ENCODE data around the gene KRTAP12-2. TPM values are rescaled to one million over a fixed set of nuclear protein-coding genes. Genes with fewer than 3 reads are reported as not detected.
"Not testable (repeated sequence)": the region's sequence is repeated elsewhere in the genome, so short reads cannot be mapped to it uniquely, and the experiment has no call there.

The KRTAP12-2 gene
- total RNA-seq, 2 donors from 2014 or later: not detected

DNA sequence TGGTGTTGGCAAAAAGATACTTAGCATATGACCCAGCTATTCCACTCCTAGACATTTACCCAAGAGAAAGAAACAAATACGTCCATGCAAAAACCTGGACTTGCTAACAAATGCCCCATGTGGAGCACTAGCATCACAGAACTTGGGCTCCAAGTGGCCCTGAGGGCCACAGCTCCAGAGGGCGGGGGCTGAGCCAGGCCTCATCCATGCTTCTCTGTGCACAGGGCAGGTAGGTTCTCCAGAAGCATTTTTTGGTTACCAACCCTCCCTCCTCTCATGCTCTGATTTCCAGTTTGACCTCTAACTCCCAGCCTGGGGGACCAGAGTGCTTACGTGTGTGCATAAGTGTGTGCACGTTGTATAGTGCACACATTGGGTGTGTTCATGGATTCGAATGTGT lies 2.0 kb downstream of the KRTAP12-2 start:
- Histone ChIP-seq H3K4me3 (ENCODE audit: low read length) (no peak overlapping the region), H3K9ac (ENCODE audit: extremely low read depth, low read length, poor library complexity, severe bottlenecking) (no peak overlapping the region), H3K9me3 (ENCODE audit: control insufficient read depth, low read length) (peaks cover 8% of the 10 kb centered on the region), H3K4me1 (ENCODE audit: control insufficient read depth, insufficient read depth, low read length) (no peaks in the 10 kb centered on the region), H3K36me3 (ENCODE audit: control insufficient read depth, insufficient read depth, low read length) (no peaks in the 10 kb centered on the region), H3K27me3 (ENCODE audit: control insufficient read depth, insufficient read depth, low read length, poor library complexity, severe bottlenecking) (no peaks in the 10 kb centered on the region), H3K27ac (ENCODE audit: low read depth, low read length) (no peak overlapping the region)
- 87 to 92% methylated on average over 1 to 5 of the region's 5 CpGs for WGBS, 2 experiments (ENCODE audit: insufficient coverage in 1 of 2, insufficient read length in 1 of 2)
- peaks cover 26% of the 10 kb centered on the region for H3K9me3 Mint-ChIP-seq
- no peak for DNase-seq
- TF ChIP-seq, protein P1, sequence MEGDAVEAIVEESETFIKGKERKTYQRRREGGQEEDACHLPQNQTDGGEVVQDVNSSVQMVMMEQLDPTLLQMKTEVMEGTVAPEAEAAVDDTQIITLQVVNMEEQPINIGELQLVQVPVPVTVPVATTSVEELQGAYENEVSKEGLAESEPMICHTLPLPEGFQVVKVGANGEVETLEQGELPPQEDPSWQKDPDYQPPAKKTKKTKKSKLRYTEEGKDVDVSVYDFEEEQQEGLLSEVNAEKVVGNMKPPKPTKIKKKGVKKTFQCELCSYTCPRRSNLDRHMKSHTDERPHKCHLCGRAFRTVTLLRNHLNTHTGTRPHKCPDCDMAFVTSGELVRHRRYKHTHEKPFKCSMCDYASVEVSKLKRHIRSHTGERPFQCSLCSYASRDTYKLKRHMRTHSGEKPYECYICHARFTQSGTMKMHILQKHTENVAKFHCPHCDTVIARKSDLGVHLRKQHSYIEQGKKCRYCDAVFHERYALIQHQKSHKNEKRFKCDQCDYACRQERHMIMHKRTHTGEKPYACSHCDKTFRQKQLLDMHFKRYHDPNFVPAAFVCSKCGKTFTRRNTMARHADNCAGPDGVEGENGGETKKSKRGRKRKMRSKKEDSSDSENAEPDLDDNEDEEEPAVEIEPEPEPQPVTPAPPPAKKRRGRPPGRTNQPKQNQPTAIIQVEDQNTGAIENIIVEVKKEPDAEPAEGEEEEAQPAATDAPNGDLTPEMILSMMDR (conservative IDR thresholded peaks at IDR 0.05): no peak
- no peak overlapping the region for H3K27ac Mint-ChIP-seq
- peaks cover 4% of the 10 kb centered on the region for H3K4me1 Mint-ChIP-seq
- H3K4me3 Mint-ChIP-seq: no peak overlapping the region
- no peaks in the 10 kb centered on the region for H3K36me3 Mint-ChIP-seq (ENCODE audit: low read depth)
- peaks cover 6% of the 10 kb centered on the region for H3K27me3 Mint-ChIP-seq (ENCODE audit: insufficient read depth)

DNA sequence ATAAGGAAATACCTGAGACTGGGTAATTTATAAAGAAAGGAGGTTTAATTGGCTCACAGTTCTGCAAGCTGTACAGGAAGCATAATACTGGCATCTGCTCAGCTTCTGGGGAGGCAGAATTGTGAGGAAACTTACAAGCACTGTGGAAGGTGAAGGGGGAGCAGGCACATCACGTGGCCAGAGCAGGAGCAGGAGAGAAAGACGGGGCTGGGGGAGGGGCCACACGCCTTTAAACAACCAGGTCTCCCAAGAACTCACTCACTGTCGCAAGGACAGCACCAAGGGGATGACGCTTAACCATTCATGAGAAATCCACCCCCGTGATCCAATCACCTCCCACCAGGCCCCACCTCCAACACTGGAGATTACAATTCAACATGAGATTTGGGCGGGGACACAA lies 5.2 kb downstream of the KRTAP12-2 start:
- not testable (repeated sequence) for DNase-seq; H3K9me3 ChIP-seq (ENCODE audit: control insufficient read depth, low read length); H3K27me3 ChIP-seq (ENCODE audit: control insufficient read depth, insufficient read depth, low read length, poor library complexity, severe bottlenecking); H3K4me1 ChIP-seq (ENCODE audit: control insufficient read depth, insufficient read depth, low read length); H3K36me3 ChIP-seq (ENCODE audit: control insufficient read depth, insufficient read depth, low read length); H3K4me3 ChIP-seq (ENCODE audit: low read length); H3K36me3 Mint-ChIP-seq (ENCODE audit: low read depth); H3K4me3 Mint-ChIP-seq; H3K9ac ChIP-seq (ENCODE audit: extremely low read depth, low read length, poor library complexity, severe bottlenecking); H3K27ac Mint-ChIP-seq; H3K27me3 Mint-ChIP-seq (ENCODE audit: insufficient read depth); H3K27ac ChIP-seq (ENCODE audit: low read depth, low read length)
- H3K4me1 Mint-ChIP-seq: peaks cover 10% of the 10 kb centered on the region
- H3K9me3 Mint-ChIP-seq: peaks cover 12% of the 10 kb centered on the region
- WGBS, 2 experiments (ENCODE audit: insufficient coverage in 1 of 2, insufficient read length in 1 of 2): 44 to 65% methylated on average over 2 to 6 of the region's 7 CpGs

DNA sequence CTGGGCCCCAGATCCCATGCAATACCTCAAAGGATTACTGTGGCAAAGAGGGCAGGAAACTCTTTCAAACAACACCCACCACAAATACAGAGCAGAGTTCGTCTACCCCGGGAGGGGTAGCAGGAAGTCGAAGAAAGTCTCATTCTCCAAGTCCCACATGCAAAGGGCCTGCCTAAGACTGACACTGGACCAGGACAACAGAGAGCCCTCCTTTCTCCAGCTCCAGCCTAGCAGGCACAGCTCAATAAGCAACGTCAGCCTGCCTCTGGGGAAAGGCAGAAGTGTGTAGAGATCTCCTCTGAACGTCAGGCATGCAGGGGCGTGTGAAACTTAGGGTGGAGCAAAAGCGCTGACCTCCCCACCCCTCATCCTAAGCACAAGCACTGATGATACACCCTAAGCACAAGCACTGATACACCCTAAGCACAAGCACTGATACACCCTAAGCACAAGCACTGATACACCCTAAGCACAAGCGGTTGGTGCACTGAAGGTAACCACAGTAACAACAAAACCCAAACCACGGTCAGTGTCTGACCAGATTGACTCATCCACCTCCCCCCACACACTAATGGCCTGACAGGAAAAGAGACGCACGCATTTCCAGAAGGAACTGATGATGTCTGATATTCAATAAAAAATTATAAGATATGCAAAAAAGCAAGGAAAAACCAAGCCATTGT lies 7.7 kb downstream of the KRTAP12-2 start:
- Histone ChIP-seq H3K9ac (ENCODE audit: extremely low read depth, low read length, poor library complexity, severe bottlenecking) (no peak overlapping the region), H3K36me3 (ENCODE audit: control insufficient read depth, insufficient read depth, low read length) (no peaks in the 10 kb centered on the region), H3K9me3 (ENCODE audit: control insufficient read depth, low read length) (peaks cover 6% of the 10 kb centered on the region), H3K27ac (ENCODE audit: low read depth, low read length) (no peak overlapping the region), H3K27me3 (ENCODE audit: control insufficient read depth, insufficient read depth, low read length, poor library complexity, severe bottlenecking) (no peaks in the 10 kb centered on the region), H3K4me3 (ENCODE audit: low read length) (no peak overlapping the region), H3K4me1 (ENCODE audit: control insufficient read depth, insufficient read depth, low read length) (no peaks in the 10 kb centered on the region)
- Mint-ChIP-seq H3K4me3 (no peak overlapping the region), H3K27me3 (ENCODE audit: insufficient read depth) (no peaks in the 10 kb centered on the region), H3K27ac (no peak overlapping the region), H3K9me3 (peaks cover 13% of the 10 kb centered on the region), H3K4me1 (peaks cover 10% of the 10 kb centered on the region), H3K36me3 (ENCODE audit: low read depth) (no peaks in the 10 kb centered on the region)
- WGBS, 2 experiments (ENCODE audit: insufficient coverage in 1 of 2, insufficient read length in 1 of 2): 86 to 93% methylated on average over 7 to 9 of the region's 11 CpGs
- DNase-seq: no peak
- TF ChIP-seq, protein P1 (conservative IDR thresholded peaks at IDR 0.05): no peak

DNA sequence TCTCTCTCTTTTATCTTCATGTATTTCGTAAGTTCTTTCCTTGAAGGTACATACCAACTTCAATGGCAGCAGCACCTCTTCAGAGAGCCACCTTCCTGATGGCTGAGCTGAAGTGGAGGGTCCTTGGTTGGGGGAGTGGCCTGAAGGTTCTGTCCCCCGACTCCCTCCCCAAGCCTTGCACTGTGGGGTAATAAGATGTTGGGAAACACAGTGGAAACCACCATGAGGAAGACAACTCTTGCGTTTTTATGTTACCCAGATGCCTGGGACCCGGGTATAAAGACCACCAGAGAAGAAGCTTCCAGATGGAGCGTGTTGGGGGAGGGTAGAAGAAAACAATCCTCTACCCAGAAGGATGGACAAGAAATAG lies 8.2 kb downstream of the KRTAP12-2 start:
- no peaks in the 10 kb centered on the region for H3K27me3 ChIP-seq (ENCODE audit: control insufficient read depth, insufficient read depth, low read length, poor library complexity, severe bottlenecking)
- WGBS, 2 experiments (ENCODE audit: insufficient coverage in 1 of 2, insufficient read length in 1 of 2): 89% methylated on average over 5 of the region's 5 CpGs; no CpG with 5 or more reads in 1 of the 2 experiments
- H3K27ac ChIP-seq (ENCODE audit: low read depth, low read length): no peak overlapping the region
- TF ChIP-seq, protein P1 (conservative IDR thresholded peaks at IDR 0.05): no peak
- Mint-ChIP-seq H3K4me1 (peaks cover 10% of the 10 kb centered on the region), H3K27ac (no peak overlapping the region), H3K4me3 (no peak overlapping the region), H3K9me3 (peaks cover 13% of the 10 kb centered on the region), H3K36me3 (ENCODE audit: low read depth) (no peaks in the 10 kb centered on the region), H3K27me3 (ENCODE audit: insufficient read depth) (peaks cover 4% of the 10 kb centered on the region)
- H3K4me1 ChIP-seq (ENCODE audit: control insufficient read depth, insufficient read depth, low read length): no peaks in the 10 kb centered on the region
- no peak overlapping the region for H3K9ac ChIP-seq (ENCODE audit: extremely low read depth, low read length, poor library complexity, severe bottlenecking)
- no peak for DNase-seq
- H3K36me3 ChIP-seq (ENCODE audit: control insufficient read depth, insufficient read depth, low read length): no peaks in the 10 kb centered on the region
- H3K9me3 ChIP-seq (ENCODE audit: control insufficient read depth, low read length): peaks cover 6% of the 10 kb centered on the region
- H3K4me3 ChIP-seq (ENCODE audit: low read length): no peak overlapping the region
